Activated CD4-positive, alpha-beta memory T cell treated with anti-CD3 and anti-CD28 coated beads, Interleukin-2, amount 10 ng/mL, durations not matched to agents 7 days and 5 days (primary cell): ENCODE measurements around the gene GIMAP8. TPM values are rescaled to one million over a fixed set of nuclear protein-coding genes. Genes with fewer than 3 reads are reported as not detected.

Experiments used
- CTCF ChIA-PET: fragments of 350-600 bp; sonication (Branson Sonifier 250); formaldehyde crosslinking; loops from one replicate; lab custom pipeline; 2021; ENCODE audit warnings: antibody characterized with exemption, inconsistent platforms; lab: Charles Lee
- POLR2A ChIA-PET: fragments of 350-600 bp; sonication (Branson Sonifier 250); formaldehyde crosslinking; loops from one replicate; lab custom pipeline; 2021; ENCODE audit warnings: antibody characterized with exemption; lab: Charles Lee
- DNase-seq: peaks from one replicate; pipeline ENCODE4 v3.0.0-alpha.2; 2020
- H3K27ac Mint-ChIP-seq: one replicate; pipeline ENCODE4 v1.8.0; 2021; ENCODE audit warnings: mild to moderate bottlenecking, mixed read lengths
- H3K27me3 Mint-ChIP-seq: one replicate; pipeline ENCODE4 v1.8.0; 2021; ENCODE audit warnings: mixed read lengths
- H3K36me3 Mint-ChIP-seq: one replicate; pipeline ENCODE4 v1.8.0; 2021; ENCODE audit warnings: low read depth, mixed read lengths
- H3K4me1 Mint-ChIP-seq: one replicate; pipeline ENCODE4 v1.8.0; 2021; ENCODE audit warnings: mixed read lengths
- H3K4me3 Mint-ChIP-seq: one replicate; pipeline ENCODE4 v1.8.0; 2021; ENCODE audit warnings: mild to moderate bottlenecking, mixed read lengths
- H3K9me3 Mint-ChIP-seq: one replicate; pipeline ENCODE4 v1.8.0; 2021; ENCODE audit warnings: mixed read lengths
- total RNA-seq, 2 experiments: library from RNA; stranded (reverse); gene quantifications; one replicate each; pipeline ENCODE4 v1.2.3, GENCODE V29; 2021

The GIMAP8 gene
- total RNA-seq, 2 experiments from 2014 or later = 25.1 to 26.4 TPM

- POLR2A ChIA-PET = no interaction called here
These were observed 8.3 kb downstream of the GIMAP8 start for GRCh38 chr7:150458756-150459155.

GRCh38 chr7:150461520-150461919 is 11.1 kb downstream of the GIMAP8 start:
- no peak overlapping the region for H3K27ac Mint-ChIP-seq
- H3K4me3 Mint-ChIP-seq = no peak overlapping the region
- H3K36me3 Mint-ChIP-seq = peaks cover 92% of the 10 kb centered on the region
- CTCF ChIA-PET = interaction anchor here (1.5 kb wide), 1 partner anchor 13 kb away, joined by 3 read pairs; no protein-coding TSS in a partner anchor
- DNase-seq = no peak
- H3K9me3 Mint-ChIP-seq = peaks cover 51% of the 10 kb centered on the region
- H3K4me1 Mint-ChIP-seq = peaks cover 61% of the 10 kb centered on the region
- H3K27me3 Mint-ChIP-seq = no peaks in the 10 kb centered on the region
- POLR2A ChIA-PET = interaction anchor here (1.1 kb wide), 2 partner anchors 10 to 53 kb away, joined by 3 read pairs; partner anchors contain the start of gene GIMAP7

More at GRCh38 chr7:150458756-150459155, 8.3 kb downstream of the GIMAP8 start:
- no peak overlapping the region for H3K27ac Mint-ChIP-seq
- CTCF ChIA-PET = no interaction called here
- no peaks in the 10 kb centered on the region for H3K27me3 Mint-ChIP-seq
- DNase-seq = no peak
- H3K4me1 Mint-ChIP-seq = peaks cover 64% of the 10 kb centered on the region
- no peak overlapping the region for H3K4me3 Mint-ChIP-seq
- peaks cover 66% of the 10 kb centered on the region for H3K9me3 Mint-ChIP-seq
- H3K36me3 Mint-ChIP-seq = peaks cover 98% of the 10 kb centered on the region

GRCh38 chr7:150462413-150462812 is 12.0 kb downstream of the GIMAP8 start:
- ChIA-PET CTCF (interaction anchor here (1.5 kb wide), 1 partner anchor 13 kb away, joined by 3 read pairs; no protein-coding TSS in a partner anchor), POLR2A (no interaction called here)
- peaks cover 90% of the 10 kb centered on the region for H3K36me3 Mint-ChIP-seq
- H3K9me3 Mint-ChIP-seq = peaks cover 49% of the 10 kb centered on the region
- H3K4me3 Mint-ChIP-seq = no peak overlapping the region
- peaks cover 57% of the 10 kb centered on the region for H3K4me1 Mint-ChIP-seq
- H3K27me3 Mint-ChIP-seq = no peaks in the 10 kb centered on the region
- no peak for DNase-seq
- H3K27ac Mint-ChIP-seq = no peak overlapping the region

GRCh38 chr7:150463461-150463860 is 13.0 kb downstream of the GIMAP8 start:
- DNase-seq = no peak
- H3K27me3 Mint-ChIP-seq = no peaks in the 10 kb centered on the region
- ChIA-PET POLR2A (no interaction called here), CTCF (no interaction called here)
- H3K27ac Mint-ChIP-seq = peak overlapping the region; percentile 58
- H3K9me3 Mint-ChIP-seq = peaks cover 45% of the 10 kb centered on the region
- H3K4me3 Mint-ChIP-seq = no peak overlapping the region
- peaks cover 62% of the 10 kb centered on the region for H3K4me1 Mint-ChIP-seq
- H3K36me3 Mint-ChIP-seq = peaks cover 90% of the 10 kb centered on the region

- Mint-ChIP-seq H3K27ac (no peak overlapping the region), H3K4me1 (peaks cover 68% of the 10 kb centered on the region), H3K9me3 (peaks cover 32% of the 10 kb centered on the region), H3K27me3 (no peaks in the 10 kb centered on the region), H3K36me3 (peaks cover 91% of the 10 kb centered on the region), H3K4me3 (no peak overlapping the region)
- ChIA-PET POLR2A (interaction anchor here (0.9 to 1.1 kb wide), 3 partner anchors 11 to 16 kb away, joined by 4 read pairs; no protein-coding TSS in a partner anchor), CTCF (no interaction called here)
- no peak for DNase-seq
These were observed 14.5 kb downstream of the GIMAP8 start for GRCh38 chr7:150464962-150465361.

- ChIA-PET CTCF (interaction anchor here (1.2 kb wide), 1 partner anchor 10 kb away, joined by 4 read pairs; no protein-coding TSS in a partner anchor), POLR2A (interaction anchor here (0.9 to 1.1 kb wide), 3 partner anchors 10 to 16 kb away, joined by 4 read pairs; no protein-coding TSS in a partner anchor)
- Mint-ChIP-seq H3K9me3 (peaks cover 28% of the 10 kb centered on the region), H3K36me3 (peaks cover 90% of the 10 kb centered on the region), H3K4me1 (peaks cover 67% of the 10 kb centered on the region), H3K27me3 (no peaks in the 10 kb centered on the region), H3K27ac (no peak overlapping the region), H3K4me3 (no peak overlapping the region)
- DNase-seq = no peak
These were observed 15.0 kb downstream of the GIMAP8 start for GRCh38 chr7:150465414-150465813.

- Mint-ChIP-seq H3K27ac (no peak overlapping the region), H3K36me3 (peaks cover 88% of the 10 kb centered on the region), H3K27me3 (no peaks in the 10 kb centered on the region), H3K9me3 (peaks cover 19% of the 10 kb centered on the region), H3K4me1 (peaks cover 64% of the 10 kb centered on the region), H3K4me3 (no peak overlapping the region)
- ChIA-PET POLR2A (interaction anchor here (0.6 to 1.5 kb wide), 2 partner anchors 14 to 163 kb away, joined by 3 to 4 read pairs; no protein-coding TSS in a partner anchor), CTCF (interaction anchor here (1.2 kb wide), 1 partner anchor 11 kb away, joined by 4 read pairs; no protein-coding TSS in a partner anchor)
- DNase-seq = no peak
These were observed 16.0 kb downstream of the GIMAP8 start for GRCh38 chr7:150466477-150466876.

- ChIA-PET POLR2A (no interaction called here), CTCF (no interaction called here)
- Mint-ChIP-seq H3K27ac (no peak overlapping the region), H3K9me3 (peaks cover 3% of the 10 kb centered on the region), H3K36me3 (peaks cover 86% of the 10 kb centered on the region), H3K27me3 (no peaks in the 10 kb centered on the region), H3K4me1 (peaks cover 53% of the 10 kb centered on the region), H3K4me3 (no peak overlapping the region)
- no peak for DNase-seq
These were observed 17.8 kb downstream of the GIMAP8 start for GRCh38 chr7:150468241-150468640.

- no peak for DNase-seq
- H3K4me1 Mint-ChIP-seq = peaks cover 54% of the 10 kb centered on the region
- H3K27me3 Mint-ChIP-seq = no peaks in the 10 kb centered on the region
- H3K36me3 Mint-ChIP-seq = peaks cover 90% of the 10 kb centered on the region
- no peak overlapping the region for H3K4me3 Mint-ChIP-seq
- no peak overlapping the region for H3K27ac Mint-ChIP-seq
- CTCF ChIA-PET = interaction anchor here (1.1 kb wide), 1 partner anchor 243 kb away, joined by 3 read pairs; no protein-coding TSS in a partner anchor
- POLR2A ChIA-PET = interaction anchor here (1.6 to 13.0 kb wide), 3 partner anchors 10 to 44 kb away, joined by 3 to 192 read pairs (median 7); partner anchors contain the start of gene GIMAP8
- peaks cover 8% of the 10 kb centered on the region for H3K9me3 Mint-ChIP-seq
These were observed 21.5 kb downstream of the GIMAP8 start for GRCh38 chr7:150471886-150472285.

- ChIA-PET POLR2A (interaction anchor here (13.0 kb wide), 1 partner anchor 21 kb away, joined by 192 read pairs; the partner anchor contains the start of gene GIMAP8), CTCF (no interaction called here)
- H3K4me1 Mint-ChIP-seq = peaks cover 59% of the 10 kb centered on the region
- DNase-seq = no peak
- peaks cover 8% of the 10 kb centered on the region for H3K9me3 Mint-ChIP-seq
- no peaks in the 10 kb centered on the region for H3K27me3 Mint-ChIP-seq
- H3K36me3 Mint-ChIP-seq = peaks cover 91% of the 10 kb centered on the region
- H3K27ac Mint-ChIP-seq = no peak overlapping the region
- H3K4me3 Mint-ChIP-seq = no peak overlapping the region
These were observed 23.5 kb downstream of the GIMAP8 start for GRCh38 chr7:150473902-150474301.

DNA sequence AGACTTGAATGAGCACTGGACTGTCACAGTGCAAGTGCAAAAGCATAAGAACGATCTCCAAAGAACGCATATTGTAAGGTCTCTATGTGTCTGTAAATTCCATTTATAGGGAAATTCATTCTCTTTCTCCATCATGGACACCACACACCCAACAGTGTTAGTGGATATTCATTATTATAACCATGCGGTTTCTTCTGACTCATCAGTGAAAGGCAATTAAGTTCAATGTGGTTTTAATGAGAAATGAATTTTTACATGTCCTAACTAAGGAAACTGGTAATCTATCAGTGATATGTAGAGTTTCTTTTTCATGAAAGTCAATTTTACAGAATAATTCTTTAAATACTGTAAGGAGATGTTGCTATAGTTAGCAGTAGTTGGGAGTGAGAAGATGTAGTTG is 25.9 kb downstream of the GIMAP8 start:
- Mint-ChIP-seq H3K4me3 (no peak overlapping the region), H3K36me3 (peaks cover 82% of the 10 kb centered on the region), H3K4me1 (peaks cover 72% of the 10 kb centered on the region), H3K27ac (peak overlapping the region; percentile 53), H3K9me3 (peaks cover 8% of the 10 kb centered on the region), H3K27me3 (no peaks in the 10 kb centered on the region)
- ChIA-PET POLR2A (interaction anchor here (0.8 to 13.0 kb wide), 6 partner anchors 11 to 265 kb away, joined by 3 to 192 read pairs (median 4); partner anchors contain the start of genes GIMAP7 and GIMAP8), CTCF (interaction anchor here (1.2 kb wide), 1 partner anchor 27 kb away, joined by 5 read pairs; no protein-coding TSS in a partner anchor)
- DNase-seq = no peak

DNA sequence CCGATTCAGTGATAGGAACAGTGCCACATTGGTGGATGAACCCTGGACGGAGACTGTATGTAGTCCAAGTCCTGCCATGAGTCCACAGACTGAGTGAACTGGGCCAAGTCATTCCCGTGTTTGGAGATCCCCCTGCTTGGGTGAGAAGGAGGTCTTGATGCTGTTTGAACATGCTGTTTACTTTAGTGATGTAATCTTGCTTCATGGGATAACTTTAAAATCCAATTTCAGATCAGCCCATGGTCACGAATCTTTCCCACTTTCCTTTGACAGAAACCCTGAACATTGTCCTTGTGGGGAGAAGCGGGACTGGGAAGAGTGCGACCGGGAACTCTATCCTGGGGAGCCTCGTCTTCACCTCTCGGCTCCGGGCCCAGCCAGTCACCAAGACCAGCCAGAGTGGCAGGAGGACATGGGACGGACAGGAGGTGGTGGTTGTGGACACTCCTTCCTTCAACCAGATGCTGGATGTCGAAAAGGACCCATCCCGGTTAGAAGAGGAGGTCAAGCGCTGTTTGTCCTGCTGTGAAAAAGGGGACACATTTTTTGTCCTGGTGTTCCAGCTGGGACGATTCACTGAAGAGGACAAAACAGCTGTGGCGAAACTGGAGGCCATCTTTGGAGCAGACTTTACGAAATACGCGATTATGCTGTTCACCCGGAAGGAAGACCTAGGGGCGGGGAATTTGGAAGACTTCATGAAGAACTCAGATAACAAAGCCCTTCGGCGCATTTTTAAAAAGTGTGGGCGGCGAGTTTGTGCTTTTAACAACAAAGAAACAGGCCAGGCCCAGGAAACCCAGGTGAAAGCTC is 26.6 kb downstream of the GIMAP8 start:
- Mint-ChIP-seq H3K36me3 (peaks cover 82% of the 10 kb centered on the region), H3K27me3 (no peaks in the 10 kb centered on the region), H3K4me1 (peaks cover 77% of the 10 kb centered on the region), H3K4me3 (no peak overlapping the region), H3K9me3 (peaks cover 8% of the 10 kb centered on the region), H3K27ac (peak overlapping the region; percentile 50)
- no peak for DNase-seq
- POLR2A ChIA-PET = interaction anchor here (1.9 to 13.0 kb wide), 2 partner anchors 24 to 38 kb away, joined by 11 to 192 read pairs; partner anchors contain the start of genes GIMAP7 and GIMAP8
- CTCF ChIA-PET = no interaction called here
